KG1 (cell line): ENCODE data around the gene TPO.
"Not testable (repeated sequence)": the region's sequence is repeated elsewhere in the genome, so short reads cannot be mapped to it uniquely, and the experiment has no call there.

Experiments used
- DNase-seq: peaks from one replicate; lab custom pipeline; 2025; lab: John Stamatoyannopoulos, UW

Gene TPO

DNA sequence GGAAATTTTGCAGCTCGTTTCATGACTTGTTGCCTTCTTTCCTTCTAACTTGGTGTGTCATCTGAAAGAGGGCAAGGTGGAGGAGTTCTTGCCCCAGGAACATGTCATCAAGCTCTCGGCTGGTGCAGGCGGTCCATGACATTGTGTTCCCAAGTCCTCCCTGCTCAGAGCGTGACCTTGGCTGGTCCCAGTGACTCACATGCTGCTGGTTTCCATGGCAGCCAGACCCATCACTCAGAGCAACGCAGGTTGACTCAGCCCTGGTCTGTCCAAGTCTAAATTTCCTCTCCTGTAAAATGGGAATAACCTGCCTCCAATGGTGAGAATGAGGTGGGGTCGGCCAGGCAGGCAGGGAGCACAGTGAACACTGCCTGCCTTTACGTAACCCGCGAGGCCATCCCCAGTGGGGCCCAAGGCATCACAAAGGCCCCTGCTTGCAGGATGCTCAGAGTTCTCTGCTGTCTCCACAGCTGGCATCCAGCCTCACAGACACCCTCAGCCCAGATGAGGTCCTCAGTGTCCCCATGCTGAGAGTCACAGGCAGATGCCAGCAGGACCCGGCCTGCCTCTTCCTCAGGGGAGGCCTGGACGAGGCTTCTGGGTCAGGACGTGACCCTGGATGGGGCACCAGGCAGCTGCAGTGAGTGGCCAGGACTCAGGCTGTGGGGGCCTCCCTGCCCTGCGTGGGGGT, 143.7 kb downstream of the TPO start:
- no peak for DNase-seq

DNA sequence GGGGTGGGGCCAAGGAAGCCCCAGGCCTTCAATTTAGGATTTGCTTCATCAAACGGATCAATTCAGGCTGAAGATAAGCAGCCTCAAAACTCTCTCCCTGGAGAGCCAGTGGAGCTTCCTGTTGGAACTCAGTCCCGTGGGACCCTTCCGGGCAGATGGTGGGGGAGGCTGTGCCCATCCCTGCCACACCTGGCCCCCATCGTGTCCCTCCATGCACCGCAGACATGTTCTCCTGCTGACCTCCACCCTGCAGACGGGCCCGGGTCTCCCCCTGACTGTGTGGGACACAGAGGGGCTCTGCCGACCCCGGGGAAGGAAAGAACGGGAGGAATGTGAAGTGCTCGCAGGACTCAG, 144.2 kb downstream of the TPO start:
- DNase-seq, result no peak

DNA sequence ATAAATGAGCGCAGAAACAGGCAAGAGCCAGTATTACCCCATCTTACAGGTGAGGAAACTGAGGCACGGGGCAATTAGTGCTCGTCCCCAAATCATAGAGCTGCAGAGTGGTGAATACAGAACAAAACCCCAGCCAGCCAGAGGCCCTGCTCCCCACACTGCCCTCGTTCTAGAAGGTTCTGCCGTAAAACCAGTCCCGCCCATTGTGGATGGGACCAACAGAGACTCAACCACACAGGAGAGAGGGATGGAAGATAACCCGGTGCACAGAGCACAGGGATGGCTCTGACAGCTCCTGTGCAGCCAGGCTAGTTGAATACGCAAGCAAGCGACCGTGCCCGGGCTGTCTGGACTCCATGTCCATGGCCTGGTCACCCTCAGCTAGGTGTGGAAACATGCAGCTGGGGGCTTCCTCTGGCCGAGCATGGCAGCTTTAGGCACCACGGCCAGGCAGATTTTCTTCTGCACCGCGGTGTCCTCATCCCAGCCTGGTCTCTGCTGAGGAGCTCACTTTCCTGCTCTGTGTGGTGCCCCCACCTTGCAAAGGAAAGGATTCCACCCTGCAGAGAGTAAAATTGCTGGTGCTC, 146.4 kb downstream of the TPO start:
- no peak for DNase-seq

DNA sequence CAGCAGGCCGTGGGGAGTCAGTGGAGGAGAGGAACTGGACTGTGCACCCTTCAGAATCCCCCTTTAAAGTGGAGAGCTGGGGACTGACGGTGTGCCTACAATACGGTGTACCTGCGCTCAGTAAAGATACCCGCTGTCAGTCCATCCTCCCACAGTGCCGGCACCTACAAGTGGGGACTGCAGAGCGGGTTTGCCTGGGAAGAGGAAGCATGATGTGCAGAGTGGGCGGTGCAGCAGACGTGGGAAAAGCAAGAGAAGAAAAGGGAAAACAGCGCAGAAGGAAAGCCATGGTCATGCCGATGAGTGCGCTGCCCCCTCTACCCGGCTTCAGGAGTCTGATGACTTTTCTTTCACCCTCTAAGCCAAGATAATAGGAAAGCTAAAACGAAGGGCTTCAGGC, 148.0 kb downstream of the TPO start:
- no peak for DNase-seq

DNA sequence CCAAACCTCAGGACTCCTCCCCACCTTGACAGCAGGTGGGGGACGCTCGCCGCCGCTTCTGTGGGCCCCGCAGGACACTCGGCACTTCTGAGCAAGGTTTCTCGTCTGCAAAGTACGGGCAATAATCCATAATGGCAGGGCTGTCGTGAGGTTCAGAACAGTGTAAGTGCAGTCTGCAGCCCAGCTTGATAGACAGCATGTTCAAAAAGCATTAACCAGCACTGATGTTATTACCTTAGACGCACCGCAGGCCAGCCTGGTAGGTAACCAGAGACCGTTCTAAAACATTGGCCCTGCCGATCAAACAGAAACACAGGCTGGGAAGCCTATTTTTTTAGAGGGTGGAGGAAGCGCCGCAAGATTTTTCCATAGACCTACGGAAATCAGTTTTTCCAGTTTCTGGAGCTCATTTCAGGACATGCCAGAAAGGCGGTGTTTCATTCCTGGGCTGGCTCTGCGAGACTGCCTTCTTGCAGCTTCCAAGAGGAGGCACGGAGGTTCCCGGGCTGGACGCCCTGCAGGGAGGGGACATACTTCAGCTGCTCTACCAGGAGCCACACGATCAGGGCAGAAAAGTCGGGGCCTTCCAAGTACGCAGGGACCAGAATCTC, 148.7 kb downstream of the TPO start:
- no peak for DNase-seq

DNA sequence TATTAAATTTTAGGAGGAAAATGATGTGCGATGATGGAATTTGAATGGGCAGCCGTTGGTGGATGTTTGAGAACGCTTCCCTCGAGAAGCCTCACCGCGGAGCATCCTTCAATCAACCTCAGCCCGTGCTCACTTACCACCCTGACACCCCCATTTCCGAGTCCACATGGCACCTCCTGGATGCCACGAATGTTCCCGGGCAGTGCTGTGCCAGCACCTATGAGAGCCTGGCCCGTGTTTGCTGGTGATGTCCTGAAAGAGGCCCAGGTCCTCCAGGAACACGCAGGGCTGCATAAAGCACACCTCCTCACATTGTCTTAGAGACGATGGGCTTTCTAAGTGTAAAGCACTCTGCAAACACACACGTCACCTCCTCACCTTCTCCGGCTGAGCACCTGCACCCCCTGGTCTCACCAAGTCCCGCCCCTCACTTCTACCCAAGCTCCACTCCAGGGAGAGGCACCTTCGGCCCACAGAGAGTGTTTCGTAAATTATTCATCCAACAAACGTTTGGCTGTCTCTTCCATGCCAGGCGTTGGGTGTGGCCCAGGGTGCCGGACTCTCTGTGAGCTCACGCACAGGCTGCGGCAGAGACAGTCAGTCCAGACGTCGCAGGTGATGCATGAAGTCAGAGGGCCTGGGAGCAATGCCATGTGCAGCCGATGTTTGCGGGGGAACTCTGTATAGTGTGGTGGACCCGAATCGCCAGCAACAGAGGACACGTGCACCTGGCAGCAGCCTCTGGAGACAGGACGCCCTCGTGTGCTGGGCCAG, 150.0 kb downstream of the TPO start:
- no peak for DNase-seq

DNA sequence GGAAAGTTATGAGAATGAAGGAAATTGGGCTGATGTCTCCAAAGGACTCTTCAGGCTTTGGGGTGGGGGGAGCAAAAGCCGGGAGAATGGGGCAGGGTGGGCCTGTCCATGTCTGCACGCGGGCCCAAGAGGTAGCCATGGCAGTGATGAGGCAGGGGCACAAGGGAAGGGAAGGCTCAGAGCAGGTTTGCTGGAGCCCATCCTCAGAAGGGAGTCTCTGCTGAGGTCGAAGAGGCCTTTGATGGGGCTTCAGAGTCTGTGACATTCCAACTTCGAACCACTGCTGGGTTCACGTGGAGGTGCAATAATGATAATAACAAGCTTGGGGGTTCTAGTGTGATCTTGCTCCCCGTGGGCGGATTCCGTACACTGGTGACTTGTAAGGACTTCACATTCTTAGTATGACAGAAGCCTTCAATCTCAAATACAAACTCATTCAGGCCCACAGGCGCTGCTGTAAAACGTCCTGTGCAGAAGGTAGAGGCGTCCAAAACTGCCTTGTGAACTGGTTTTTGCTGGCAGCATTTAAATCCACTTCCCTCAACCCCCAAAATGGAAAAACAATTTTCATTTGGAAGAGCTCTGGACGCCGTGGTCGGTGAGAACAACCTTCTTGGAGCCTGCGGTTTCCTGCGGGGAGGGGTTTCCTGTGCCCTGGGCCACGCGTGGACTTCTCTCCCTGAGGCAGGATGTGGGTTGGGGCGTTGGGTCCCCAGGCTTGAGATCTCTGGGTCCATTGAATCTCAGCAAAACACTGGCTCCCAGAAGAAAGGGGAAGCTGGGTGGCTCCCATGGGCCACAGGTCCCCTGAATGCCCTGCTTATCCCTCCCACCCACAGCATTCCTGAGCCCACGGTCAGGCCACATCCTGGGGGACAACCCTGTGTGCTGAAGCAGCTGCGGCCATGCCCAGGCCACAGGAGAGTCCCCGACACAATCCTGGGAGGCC, 151.0 kb downstream of the TPO start:
- no peak for DNase-seq

DNA sequence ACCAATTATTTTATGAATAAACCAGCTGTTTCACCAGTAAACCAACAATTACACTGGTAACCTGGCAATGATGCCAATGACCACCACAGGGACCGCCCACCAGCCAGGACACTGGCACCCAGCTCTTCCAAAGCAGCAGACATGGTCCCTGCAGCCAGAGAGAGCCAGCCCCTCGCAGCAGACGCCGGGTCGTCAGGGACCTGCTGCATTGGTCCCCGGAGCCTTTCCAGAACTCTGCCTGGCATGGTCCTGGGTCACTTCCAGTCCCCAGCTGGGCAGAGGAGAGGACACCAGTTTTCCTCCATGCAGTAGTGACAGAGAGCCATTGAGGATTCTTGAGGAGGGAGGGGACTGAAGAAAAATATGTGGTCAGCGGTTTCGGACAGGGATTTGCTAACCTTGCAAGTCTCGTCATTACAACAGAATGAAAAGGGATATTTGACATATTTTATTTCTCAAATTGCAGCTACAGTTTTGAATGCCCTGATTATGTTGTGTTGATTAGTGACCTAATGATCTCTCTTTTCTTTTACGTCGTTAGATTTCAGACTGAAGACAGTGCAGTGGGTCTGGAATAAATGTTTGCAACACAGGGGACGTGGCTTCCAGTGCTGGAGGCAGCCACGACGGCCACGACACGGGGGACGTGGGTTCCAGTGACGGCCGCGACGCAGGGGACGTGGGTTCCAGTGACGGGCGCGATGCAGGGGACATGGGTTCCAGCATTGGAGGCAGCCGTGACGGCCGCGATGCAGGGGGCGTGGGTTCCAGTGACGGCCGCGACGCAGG, 154.5 kb downstream of the TPO start:
- no peak for DNase-seq

DNA sequence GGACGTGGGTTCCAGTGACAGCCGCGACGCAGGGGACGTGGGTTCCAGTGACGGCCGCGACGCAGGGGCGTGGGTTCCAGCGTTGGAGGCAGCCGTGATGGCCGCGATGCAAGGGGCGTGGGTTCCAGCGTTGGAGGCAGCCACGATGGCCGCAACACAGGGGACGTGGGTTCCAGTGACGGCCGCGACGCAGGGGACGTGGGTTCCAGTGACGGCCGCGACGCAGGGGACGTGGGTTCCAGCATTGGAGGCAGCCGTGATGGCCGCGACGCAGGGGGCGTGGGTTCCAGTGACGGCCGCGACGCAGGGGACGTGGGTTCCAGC, 155.0 kb downstream of the TPO start:
- not testable (repeated sequence) for DNase-seq

DNA sequence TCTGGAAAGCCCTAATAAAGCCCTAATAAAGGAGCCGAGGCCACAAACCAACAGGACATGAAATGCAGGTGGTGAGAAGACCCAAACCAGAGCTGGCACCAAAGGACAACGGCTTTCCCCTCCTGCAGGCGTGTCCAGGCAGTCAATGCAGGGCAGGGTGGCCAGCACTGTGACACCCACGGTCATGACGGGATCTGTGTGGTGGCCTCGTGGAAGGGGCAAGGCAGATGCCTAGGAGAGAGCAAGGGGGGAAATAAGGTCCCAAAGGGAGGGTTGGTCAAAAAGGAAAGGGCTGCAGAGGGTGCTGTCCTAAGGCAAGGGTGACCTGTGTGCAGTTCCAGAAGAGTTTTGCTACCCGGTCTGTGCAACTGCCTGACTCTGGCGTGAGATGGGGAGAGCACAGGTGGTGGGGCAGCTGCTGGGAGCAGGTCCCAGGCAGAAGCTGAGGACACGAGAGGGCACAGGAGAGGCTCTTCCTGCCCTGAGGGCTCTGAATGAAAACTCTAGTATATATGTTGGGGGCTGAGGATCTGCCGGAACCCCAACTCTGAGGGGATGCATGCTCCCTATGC, 156.7 kb downstream of the TPO start:
- DNase-seq, result no peak

DNA sequence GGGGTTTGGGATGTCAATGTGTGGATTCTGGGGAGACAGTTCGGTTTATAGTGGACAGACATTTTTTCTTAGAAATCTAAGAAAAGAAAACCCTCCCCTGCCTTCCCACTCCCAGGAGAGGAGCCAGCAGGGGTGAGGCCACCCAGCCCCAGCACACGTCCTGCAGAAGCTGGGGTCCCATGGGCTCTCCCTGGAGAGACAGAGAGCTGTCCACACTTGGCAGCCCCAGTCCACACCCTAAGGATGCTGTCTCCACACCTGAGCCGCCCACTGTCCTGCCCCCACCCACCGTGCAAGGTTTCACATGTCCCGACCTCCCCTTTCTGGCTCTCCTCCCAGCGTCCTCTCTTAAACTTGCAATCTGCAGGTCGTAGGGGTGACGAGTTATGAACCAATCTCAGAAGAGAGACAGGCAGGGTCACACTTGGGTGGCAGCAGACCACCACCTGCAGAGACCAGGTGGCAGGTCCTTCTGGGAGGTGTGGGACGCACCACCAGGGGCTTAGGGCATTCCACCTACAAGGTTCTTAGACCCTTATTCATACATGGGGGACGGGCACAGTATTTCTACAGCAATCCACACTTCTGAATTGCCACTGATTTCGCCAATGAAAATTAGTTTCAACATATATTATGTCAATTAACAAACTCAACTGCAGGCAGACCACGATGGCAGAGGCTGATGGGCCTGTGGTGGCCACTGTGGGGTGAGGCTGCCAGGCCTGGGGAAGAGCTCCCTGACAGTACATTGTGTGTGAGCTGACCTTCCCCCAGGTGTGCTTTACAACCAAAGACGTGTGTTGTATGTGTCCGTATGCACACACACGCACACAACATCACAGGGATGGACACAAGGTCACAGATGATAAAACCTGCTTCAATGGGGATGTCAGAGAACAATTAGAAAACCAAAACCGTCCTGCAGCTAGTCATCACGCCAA, 158.5 kb downstream of the TPO start:
- DNase-seq, result no peak

DNA sequence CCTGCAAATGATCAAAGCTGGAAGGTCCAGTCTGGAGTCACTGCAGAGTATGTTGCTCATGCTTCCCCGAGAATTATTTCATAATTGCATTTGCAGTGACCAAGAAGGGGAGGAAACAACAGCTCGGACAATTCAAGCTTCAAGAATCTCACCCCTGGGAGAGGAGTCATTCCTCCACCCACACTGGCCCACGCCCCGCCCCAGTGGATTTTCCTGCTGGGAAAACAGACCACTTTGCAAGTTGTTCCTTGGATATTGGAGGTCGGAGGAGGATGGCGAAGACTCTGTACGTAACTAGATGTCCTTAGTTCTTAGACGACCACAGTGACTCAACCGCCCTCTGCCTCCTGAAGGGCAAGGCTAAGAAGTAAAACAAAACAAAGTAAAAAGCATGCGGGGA, 159.4 kb downstream of the TPO start:
- DNase-seq, result no peak

DNA sequence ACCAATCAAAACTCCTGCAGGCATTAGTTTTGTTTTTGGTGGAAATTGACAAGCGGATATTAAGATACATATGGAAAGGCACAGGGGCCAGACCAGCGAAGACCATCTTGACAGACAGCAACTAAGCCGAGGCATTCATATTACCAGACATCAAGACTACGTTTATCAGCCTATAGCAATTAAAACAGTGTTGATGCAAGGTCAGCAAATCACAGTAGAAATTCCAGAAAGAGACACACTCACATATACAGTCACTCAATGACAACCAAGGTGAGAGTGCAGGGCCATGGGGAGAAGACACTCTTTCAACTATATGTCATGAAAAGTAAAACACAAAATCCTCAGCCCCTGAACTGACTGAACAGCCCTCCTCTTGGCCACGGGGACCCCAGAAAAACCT, 164.6 kb downstream of the TPO start:
- no peak for DNase-seq

DNA sequence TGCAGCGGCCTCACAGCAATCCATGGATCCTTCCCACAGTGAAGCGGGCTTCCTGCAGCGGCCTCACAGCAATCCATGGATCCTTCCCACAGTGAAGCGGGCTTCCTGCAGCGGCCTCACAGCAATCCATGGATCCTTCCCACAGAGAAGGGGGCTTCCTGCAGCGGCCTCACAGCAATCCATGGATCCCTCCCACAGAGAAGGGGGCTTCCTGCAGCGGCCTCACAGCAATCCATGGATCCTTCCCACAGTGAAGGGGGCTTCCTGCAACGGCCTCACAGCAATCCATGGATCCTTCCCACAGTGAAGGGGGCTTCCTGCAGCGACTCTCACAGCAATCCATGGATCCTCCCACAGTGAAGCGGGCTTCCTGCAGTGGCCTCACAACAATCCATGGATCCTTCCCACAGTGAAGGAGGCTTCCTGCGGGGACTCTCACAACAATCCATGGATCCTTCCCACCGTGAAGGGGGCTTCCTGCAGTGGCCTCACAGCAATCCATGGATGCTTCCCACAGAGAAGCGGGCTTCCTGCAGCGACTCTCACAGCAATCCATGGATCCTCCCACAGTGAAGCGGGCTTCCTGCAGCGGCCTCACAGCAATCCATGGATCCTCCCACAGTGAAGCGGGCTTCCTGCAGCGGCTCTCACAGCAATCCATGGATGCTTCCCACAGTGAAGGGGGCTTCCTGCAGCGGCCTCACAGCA, 168.1 kb downstream of the TPO start:
- not testable (repeated sequence) for DNase-seq

DNA sequence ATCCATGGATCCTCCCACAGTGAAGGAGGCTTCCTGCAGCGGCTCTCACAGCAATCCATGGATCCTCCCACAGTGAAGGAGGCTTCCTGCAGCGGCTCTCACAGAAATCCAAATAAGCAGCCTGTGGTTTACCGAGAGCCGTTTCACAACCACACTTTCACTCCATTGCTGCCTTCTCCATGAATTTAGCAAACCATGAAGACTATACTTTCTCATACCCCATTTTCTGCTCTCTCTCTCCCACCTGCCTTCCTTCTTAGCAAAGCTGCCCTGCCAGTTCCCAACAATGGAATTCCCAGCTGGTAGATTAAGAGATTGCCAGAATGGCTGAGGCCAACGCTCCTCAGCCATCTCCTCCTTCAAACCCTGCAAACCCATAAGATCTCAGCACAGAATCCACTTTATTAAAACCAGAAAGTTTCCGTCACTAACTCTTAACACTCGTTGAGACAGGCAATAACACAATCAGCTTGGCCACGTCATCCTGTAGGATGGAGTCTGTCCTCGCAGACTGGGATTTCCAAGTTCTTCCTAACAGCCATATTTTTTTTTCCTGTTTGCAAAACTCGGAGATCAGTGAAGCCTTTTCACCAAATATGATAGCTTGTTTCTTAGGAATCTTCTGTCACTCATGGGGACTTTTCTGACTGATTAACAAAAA, 168.8 kb downstream of the TPO start:
- DNase-seq, result no peak

DNA sequence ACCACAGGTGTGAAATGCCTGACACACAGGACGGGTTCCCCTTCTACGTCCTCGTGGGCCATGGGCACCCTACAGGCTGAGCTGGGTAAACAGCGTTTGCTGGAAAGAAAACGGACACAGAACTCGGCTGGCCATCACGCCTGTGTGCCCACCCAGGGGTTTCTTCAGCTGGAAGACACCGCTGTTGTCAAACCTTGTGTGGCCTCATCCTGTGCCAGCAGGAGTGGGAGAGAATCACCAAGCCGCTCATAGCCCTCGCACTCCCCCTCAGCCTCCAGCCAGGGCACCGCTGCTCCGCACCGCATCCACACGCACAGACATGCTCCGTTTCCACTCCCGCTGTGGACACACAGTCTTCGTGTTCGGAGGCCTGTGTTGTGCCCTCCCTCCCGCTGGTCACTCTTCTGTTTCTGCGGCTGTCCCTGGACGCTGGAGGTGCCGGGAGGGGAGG, 169.7 kb downstream of the TPO start:
- DNase-seq, result no peak

DNA sequence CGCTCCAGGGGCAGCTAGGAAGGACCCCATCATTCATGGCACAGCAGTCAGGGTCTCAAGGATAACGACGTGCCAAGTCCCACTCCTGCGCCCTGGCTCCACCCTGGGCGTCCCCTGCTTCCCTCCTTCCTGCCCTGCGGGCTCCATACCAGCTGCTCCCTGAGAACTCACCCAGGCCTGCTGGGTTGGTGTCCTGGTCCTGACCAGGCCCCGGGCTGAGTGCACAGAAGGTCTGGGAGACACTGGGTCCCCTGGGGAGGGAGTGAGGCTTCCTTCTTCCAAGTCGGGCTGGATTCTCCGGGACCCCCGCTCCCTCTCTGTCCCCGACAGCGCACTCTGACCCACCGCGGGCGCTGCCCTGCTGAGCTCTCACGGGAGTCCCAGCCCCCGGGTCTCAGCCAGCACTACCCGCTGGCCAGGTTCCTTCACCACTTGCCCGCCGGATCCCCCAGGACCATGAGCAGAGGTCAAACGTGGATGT, 170.8 kb downstream of the TPO start:
- DNase-seq, result no peak
